ENCODE measurements around the gene PGAM2.
"Not testable (repeated sequence)": the region's sequence is repeated elsewhere in the genome, so short reads cannot be mapped to it uniquely, and the experiment has no call there.

The PGAM2 gene

DNA sequence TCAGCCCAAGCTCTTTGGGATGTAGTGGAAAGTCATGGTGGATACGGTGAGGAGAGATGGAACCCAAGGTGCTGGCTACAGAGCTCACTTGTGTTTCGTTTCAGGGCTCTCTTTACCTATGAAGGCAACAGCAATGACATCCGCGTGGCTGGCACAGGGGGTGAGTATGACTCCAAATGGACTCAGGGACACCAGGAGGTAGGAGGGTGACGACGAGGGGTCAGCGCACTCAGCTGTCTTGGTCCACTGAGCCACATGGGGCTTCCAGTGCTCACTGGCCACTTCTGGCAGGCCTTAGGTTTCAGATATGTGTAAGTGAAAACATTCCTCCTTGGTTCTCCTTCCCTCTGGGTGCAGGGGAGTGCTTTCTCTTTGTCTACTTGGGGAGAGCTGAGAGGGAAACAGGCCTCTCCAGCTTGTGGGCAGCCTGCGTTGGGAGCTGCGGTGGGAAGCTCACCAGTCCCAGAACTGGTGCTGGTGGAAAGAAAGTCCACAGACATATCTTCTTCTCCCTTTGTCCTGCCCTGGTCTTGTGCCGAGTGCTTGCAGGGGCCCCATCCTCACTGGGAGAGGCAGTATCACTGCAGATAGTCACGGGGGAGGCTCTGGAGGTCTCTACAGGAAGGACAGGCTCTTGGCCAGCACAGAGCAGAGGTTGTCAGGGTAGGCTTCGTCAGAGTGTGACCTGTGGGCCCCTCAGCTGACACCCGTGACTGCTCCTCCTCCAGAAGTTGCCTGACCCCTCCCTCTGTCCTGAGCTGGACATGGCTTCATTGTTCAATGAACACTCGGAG lies 15.0 kb downstream of the PGAM2 start:
- no peak for DNase-seq (ENCODE audit: low read depth)

DNA sequence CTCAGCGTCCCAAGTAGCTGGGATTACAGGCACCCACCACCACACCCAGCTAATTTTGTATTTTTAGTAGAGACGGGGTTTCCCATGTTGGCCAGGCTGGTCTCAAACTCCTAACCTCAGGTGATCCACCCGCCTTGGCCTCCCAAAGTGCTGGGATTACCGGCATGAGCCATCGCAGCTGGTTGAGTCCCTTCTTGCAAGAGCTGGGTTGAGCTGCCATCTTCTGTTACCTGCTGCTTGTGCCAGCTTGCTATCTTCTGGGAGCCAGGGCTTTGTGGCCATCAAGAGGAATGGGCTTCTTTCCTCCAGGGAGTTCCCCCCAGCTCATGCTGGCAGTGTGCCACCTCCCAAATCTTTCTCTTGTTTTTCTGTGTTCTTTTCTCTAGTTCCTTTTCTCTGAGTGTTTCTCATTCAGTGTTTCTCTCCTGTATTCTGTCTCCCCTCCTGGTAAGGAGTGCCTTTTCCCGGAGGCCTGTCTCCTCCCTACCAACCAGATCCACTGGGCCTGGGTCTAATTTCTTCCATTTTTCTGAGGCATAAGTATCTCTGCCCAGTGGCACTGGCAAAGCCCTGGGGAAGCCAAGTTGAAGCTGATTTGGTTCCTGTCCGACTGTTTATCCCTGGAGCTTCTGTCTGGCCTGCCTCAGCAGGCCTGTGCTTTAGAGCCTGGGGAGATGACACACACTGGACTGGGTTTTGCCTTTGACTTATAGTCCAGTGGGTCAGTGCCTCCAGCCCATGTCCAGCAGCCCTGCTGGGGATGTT lies 17.2 kb downstream of the PGAM2 start:
- DNase-seq (ENCODE audit: low read depth): no peak

DNA sequence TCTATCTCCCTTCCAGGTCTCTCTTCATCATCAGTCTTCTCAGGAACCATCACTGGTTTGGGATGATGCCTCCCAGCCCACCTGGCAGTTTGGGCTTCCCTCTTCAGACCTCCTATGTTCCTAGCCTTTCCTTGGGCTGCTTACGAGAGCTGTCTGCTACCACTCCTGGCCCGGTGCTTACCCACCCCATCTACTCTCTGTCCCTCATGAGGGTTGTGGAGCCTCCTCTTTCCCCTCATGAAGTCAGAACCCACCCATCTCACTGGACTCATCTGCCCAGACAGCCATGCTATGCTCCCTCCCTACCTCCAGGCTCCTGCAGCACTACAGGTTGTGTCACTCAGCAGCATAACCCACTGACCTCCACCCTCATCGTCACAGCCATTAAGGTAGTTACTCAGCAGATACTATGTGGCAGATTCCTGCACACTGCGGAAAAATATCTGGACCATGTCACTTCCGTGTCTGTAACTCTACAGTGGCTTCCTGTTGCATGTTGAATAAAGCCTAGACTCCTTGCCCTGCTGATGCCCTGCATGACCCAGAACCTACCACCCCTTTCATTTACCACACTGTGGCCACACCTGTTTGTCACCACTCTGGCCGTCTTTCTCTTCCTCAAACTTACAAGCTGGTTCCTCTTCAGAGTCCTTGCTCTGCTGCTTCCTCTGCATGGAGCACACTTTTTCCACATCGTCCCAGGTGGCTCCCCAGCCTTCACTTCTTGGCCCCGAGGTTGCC lies 18.9 kb downstream of the PGAM2 start:
- no peak for DNase-seq (ENCODE audit: low read depth)

DNA sequence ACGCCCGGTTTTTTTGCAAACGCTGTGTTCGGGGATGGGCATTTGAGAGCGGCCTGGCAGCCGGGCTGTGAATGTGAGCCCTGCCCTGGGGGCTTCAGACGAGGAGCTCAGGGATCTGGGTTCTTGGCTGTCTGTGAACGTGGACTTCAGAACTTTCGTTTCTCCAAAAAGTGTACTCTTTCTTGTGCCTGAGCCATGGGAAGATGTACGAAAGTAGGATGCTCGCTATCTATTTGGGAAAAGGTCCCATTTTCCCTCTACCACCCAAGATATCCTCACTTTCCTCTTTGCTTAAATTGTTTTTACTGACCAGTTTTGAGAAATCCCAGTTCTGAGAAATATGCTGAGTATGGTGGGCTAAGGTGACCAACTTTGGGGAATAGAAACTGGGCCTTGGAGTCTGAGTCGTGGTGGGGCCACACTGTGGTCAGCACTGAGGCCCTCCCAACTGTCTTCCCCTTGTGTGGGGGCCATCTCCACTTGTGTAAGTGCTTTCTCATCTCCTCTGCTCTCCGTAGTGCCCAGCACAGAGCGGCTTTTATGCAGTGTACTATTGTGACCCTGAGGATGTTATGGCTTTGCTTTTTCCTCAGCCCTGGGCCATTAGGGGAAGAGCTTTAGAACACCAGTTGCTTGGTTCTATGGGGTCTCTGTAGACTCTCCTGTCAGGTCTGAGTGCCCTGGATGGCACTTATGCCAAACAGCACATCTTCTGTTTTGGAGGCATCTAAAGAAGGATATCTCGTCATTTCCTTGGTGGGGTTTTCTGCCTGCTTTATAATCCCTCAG lies 19.9 kb downstream of the PGAM2 start:
- DNase-seq (ENCODE audit: low read depth): no peak

DNA sequence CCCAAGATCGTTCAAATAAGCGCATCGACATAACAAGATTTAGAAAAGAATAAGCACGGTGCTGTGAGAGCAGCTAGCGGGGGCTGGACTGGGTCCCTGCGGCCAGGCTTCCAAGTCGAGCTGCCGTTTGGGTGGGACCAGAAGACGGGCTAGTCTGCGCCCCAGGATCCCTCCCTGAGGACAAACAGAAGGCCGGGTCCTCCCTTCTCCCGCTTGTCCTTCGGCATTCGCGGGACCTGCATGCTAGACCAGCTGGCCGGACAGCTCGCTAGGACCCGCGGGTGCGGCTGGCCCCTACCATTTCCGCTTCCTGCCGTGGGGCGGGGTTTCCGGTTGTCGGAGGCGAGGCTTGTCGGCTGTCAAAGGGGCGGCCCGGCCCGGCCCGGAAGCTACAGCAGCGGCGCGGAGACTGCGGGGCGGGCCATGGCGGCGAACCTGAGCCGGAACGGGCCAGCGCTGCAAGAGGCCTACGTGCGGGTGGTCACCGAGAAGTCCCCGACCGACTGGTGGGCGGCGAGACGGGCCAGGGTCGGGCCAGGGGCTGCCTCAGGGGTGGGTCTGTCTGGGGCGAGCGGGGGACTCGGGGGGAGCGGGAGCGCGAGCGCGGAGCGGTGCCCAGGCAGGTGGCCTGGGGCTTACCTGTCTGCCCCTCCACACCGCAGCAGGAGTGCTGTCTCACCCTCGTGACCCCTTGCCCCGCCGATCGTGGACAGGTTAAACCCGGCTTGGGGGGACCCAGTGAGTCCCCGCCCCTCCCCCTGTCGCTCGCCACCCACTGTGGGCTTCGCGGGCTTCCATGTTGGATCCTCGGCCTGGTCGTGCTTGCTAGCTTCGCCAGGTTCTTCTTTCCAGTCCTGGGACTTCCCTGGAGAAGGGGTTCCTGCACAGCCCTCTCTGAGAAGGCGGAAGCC lies 20.8 kb downstream of the PGAM2 start, which contains the start of gene DBNL:
DBNL (plus strand) TSS at position 388 of the 911 bp plus-strand sequence; CDS start at position 424, 36 bp downstream.
- DNase-seq (ENCODE audit: low read depth): peak; percentile 73

DNA sequence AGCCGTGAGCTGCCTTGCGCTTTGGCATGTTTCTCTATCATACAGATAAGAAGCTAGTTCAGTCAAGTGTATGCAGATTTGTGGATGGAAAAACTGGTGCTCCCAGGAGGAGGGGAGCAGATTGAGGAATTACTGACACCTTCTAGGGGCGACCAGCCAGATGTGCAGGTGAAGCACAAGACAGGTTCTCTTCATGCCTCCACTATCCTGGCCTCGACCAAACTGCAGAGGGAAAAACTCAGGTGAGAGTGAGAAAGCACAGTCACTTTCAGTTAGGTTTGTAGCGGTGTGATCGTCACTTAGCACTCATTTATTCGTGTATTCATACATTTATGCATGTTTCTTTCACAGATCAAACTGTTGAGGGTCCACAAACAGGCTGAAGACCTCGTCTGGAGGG lies 21.5 kb downstream of the PGAM2 start:
- DNase-seq (ENCODE audit: low read depth): no peak

DNA sequence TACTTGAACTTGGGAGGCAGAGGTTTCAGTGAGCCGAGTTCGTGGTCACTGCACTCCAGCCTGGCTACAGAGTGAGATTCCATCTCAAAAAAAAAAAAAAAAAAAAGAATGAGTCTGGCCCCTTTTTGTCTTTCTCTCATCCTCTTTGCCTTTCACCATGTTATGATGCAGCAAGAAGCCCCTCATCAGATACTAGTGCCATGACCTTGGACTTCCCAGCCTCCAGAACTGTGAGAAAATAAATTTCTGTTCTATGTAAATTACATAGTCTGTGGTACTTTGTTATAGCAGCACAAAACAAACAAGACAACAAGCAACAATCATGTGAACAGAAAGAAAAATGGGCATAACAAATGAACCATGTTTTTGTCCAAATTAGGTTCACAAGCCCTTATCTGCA lies 23.1 kb downstream of the PGAM2 start:
- DNase-seq (ENCODE audit: low read depth): no peak

DNA sequence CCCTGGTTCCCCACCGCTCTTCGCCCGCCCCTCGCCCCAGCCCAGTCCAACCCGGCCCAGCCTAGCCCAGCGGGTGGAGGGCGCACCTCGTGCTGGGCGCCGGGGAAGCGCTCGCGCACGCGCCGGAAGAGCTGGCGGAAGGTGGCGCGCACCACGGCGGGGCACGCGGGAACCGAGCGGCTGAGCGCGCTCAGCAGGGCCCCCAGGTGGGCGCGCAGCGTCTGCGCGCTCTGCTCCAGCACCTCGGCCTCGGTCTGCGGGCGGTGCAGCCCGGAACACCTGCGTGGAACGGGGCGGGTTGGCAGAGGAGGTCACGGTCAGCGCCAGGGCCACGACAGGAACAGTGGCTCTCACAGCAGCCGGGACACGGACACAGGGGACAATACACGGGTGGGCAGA lies 24.9 kb downstream of the PGAM2 start:
- DNase-seq (ENCODE audit: low read depth): not testable (repeated sequence)

DNA sequence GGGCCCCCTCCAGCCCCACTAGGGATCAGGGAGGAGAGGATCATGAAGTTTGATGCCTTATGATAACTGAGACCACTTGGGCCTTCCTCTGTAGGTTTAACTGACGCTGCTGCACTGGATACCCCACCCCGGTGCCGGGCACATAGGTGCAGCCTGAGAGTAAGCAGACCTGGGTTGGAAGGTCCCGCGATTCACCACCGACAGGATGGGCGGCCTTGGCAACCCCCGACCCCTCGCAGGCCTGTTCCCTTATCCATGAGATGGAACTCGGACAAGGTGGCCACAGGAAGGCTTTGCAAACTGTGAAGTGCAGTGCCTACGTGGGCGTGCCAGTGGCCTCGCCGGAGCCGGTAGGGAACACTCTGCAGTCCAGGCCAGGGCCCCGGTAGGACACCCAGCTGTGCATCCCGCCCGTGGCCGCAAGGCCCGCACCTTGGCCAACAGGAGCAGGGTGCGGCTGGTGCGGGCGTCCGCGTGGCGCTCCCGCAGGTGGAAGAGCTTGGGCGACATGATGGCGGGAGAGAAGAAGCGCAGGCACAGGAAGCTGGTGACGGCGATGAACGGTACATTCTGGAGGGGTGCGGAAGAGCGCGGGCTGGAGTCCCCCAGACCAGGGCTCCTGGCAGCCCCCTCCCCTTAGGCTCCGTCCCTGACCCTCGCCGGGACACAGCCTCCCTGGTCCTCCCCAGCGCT lies 25.4 kb downstream of the PGAM2 start:
- not testable (repeated sequence) for DNase-seq (ENCODE audit: low read depth)

DNA sequence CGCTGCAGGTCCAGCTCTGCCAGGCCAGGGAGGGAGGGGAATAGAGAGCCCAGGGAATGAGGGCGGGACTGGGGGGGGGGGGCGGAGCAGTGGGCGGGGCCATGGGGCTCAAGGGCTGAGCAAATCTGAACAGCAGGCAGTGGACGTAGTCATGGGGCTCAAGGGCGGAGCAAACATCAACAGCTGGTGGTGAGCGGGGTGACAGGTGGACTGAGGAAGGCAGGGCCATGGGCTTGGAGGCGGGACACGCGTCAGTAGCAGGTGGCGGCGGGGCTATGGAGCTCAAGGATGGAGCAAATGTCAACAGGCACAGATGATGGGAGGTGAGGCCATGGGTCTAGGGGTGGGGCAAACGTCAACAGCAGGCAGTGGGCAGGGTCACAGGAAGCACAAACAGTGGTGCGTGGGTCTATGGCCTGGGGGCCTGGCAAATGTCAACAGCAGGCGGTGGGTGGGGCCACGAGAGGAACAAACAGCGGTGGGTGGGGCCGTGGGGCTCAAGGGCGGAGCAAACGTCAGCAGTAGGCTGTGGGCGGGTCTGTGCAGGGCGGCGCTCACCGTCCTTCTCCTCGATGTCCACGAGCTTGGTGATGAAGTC lies 26.3 kb downstream of the PGAM2 start:
- not testable (repeated sequence) for DNase-seq (ENCODE audit: low read depth)

DNA sequence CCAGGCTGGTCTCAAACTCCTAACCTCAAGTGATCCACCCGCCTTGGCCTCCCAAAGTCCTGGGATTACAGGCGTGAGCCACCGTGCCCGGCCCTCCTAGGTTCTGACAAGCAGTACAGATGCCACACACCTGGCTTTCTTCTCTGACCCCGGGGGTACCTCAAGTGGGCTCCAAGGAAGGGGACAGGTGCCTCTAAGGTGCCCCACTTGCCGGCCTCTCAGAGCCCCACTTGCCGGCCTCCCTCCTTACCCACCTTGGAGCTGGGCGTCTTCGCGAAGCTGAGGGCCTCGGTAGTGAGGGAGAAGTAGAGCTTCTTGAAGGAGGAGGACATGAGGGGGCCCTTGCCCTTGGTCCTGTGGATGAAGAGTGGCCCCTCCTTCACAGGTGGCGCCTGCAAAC lies 26.8 kb downstream of the PGAM2 start:
- DNase-seq (ENCODE audit: low read depth): not testable (repeated sequence)

DNA sequence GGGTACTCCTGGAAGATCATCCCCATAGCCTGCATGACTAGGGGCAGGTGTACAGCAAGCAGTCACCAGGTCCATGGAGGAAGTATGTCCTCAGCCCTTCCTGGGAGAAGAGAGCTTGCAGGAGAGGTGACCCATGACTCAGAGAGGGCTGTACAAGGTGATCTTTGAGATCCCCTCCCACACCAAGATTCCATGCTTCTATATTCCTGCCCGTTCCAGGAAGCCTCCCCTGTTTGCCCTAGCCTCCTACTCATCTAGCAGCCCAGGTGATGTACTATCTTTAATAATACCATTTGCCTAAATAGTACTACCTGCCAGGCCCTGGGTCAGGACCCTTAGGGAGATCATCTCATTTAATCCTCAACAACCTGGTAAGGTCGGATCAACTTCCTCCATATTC lies 27.4 kb downstream of the PGAM2 start:
- not testable (repeated sequence) for DNase-seq (ENCODE audit: low read depth)

DNA sequence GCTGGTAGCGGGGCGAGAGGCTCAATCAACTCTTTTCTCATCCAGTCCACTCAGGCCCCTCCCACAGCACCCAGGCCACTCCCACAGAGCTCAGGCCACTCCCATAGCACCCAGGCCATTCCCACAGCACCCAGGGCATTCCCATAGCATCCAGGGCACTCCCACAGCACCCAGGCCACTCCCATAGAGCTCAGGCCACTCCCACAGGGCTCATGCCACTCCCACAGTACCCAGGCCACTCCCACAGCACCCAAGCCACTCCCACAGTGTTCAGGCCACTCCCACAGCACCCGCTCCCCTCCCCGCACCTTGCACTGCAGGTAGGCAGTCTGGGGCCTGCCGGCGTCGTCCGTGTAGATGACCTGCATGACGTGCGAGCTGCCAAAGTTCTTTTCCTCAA lies 29.0 kb downstream of the PGAM2 start:
- not testable (repeated sequence) for DNase-seq (ENCODE audit: low read depth)

DNA sequence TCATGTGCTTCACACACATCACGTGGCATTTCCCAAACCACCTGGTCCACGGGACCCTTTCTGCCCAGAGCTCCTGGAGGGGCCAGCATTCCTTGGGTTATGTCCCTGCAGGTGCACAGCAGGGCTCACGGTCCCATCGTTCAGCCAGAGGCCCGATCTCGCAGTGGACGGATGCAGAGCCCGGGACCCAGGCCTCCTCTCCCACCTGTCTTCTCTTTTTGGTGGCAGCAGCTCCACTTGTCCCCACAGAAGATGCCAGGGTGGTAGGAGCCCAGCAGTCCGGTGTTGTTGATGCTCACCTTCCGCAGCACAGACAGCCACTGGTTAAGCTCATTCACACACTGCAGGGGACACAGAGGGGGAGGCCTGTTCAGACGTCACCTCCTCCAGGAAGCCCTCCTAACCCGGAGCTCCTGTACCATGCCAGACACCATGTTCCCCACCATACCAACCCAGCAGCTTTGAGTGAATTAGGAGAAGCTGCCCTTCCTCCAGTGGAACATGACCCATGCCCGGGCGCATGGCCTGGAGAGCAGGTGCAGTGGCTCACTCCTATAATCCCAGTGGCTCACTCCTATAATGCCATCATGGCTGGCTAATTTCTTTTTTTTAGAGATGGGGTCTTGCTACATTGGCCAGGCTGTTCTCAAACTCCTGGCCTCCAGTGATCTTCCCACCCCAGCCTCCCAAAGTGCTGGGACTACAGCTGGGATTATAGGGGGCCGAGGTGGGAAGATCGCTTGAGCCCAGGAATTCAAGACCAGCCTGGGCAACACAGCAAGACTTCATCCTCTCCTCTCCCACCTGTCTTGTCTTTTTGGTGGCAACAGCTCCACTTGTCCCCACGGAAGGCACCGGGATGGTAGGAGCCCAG lies 31.2 kb downstream of the PGAM2 start:
- not testable (repeated sequence) for DNase-seq (ENCODE audit: low read depth)

DNA sequence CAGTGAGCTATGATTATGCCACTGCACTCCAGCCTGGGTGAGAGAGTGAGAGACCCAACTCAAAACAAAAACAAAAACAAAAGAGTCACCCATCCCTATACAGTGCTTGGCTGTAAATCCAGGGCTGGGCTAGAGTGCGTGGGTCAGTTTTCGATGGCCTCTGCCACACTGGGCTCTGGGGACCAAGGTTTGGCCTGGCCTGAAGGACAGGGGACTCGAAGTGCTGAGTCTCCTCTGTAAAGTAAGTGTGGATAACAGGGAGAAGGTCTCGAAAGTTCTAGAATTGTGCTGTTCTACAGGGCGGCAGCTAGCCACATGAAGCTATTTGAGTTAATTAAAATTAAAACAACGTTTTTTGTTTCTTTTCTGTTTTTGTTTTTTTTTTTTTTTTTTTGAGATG lies 33.3 kb downstream of the PGAM2 start:
- DNase-seq (ENCODE audit: low read depth): not testable (repeated sequence)

DNA sequence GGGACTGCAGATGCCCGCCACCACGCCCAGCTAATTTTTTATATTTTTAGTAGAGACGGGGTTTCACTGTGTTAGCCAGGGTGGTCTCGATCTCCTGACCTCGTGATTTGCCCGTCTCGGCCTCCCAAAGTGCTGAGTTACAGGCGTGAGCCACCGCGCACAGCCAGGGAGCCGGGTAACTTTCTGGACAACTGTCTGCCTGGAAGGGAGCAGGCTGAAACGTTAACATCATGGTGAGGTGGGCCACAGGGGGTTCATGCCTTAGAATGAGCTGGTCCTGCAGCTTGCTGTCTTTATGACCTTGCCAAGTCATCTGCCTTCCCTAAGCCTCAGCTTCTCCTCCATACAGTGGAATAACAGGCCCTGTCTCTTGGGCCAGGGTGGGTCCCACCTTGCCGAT lies 34.0 kb downstream of the PGAM2 start:
- DNase-seq (ENCODE audit: low read depth): not testable (repeated sequence)

DNA sequence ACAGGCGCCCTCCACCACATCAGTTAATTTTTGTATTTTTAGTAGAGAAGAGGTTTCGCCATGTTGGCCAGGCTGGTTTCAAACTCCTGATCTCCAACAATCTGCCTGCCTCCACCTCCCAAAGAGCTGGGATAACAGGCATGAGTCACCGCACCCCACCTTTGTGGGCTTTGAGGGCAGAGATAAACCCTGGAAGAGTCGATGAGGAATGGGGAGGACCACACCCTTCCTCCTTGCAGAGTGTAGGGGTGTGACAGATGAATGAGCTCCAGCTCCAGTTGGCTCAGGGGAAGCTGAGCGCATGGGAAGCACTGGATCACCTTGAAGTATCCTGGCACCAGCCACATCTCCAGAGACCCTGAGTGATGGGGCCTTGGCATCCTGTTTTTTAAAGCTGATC lies 35.3 kb downstream of the PGAM2 start:
- not testable (repeated sequence) for DNase-seq (ENCODE audit: low read depth)

DNA sequence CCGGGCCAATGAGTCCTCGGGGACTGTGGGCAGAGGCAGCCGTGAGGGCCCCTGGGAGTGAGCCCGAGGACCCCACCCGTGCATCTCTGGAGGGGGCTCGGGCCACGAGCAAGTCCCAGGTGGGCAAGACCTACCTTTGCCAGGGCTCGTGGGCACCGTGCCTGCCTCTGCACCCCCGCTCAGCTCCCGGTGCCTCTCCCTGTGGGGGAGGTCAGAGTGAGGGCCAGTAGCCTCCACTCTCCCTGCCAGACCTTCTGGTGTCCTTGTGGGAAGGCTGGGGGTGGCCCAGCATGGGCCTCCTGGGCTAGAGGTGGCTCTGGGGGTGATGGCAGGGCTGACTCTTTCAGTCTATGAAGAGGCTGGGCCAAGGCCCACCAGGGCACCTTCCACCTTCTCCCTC lies 35.9 kb downstream of the PGAM2 start:
- DNase-seq (ENCODE audit: low read depth): not testable (repeated sequence)

Measured in stromal cell of bone marrow (primary cell).